HG03460 (cell line): Measurements from ENCODE around the gene ME3.

Experiments
- ATAC-seq: cut with Tn5 transposase; IDR thresholded peaks from one replicate; pipeline ENCODE4 v1.9.1; 2021; ENCODE audit not compliant: unreplicated experiment

Gene ME3

GRCh38 chr11:86497310-86497709, 175.1 kb downstream of the ME3 start:
- no peak for ATAC-seq

GRCh38 chr11:86495351-86495750, 177.1 kb downstream of the ME3 start:
- ATAC-seq = no peak

GRCh38 chr11:86492370-86493010, 179.9 kb downstream of the ME3 start:
- no peak for ATAC-seq

- ATAC-seq = no peak
Measured at GRCh38 chr11:86491027-86491426, 181.4 kb downstream of the ME3 start.

GRCh38 chr11:86490582-86490981, 181.8 kb downstream of the ME3 start:
- ATAC-seq = no peak

GRCh38 chr11:86489442-86489841, 183.0 kb downstream of the ME3 start:
- no peak for ATAC-seq

- no peak for ATAC-seq
Measured at GRCh38 chr11:86488553-86488952, 183.9 kb downstream of the ME3 start.

GRCh38 chr11:86487671-86488070, 184.7 kb downstream of the ME3 start:
- ATAC-seq = no peak

- ATAC-seq = no peak
Measured at GRCh38 chr11:86486261-86487030, 186.0 kb downstream of the ME3 start.

GRCh38 chr11:86484795-86485166, 187.6 kb downstream of the ME3 start:
- no peak for ATAC-seq

GRCh38 chr11:86483940-86484794, 188.2 kb downstream of the ME3 start:
- ATAC-seq = no peak

- ATAC-seq = no peak
Measured at GRCh38 chr11:86483610-86483939, 188.8 kb downstream of the ME3 start.

- no peak for ATAC-seq
Measured at GRCh38 chr11:86482692-86483091, 189.7 kb downstream of the ME3 start.

GRCh38 chr11:86481399-86481798, 191.0 kb downstream of the ME3 start:
- ATAC-seq = no peak

- no peak for ATAC-seq
Measured at GRCh38 chr11:86478348-86478747, 194.1 kb downstream of the ME3 start.

GRCh38 chr11:86477495-86478155, 194.8 kb downstream of the ME3 start:
- no peak for ATAC-seq

GRCh38 chr11:86476109-86476861, 196.1 kb downstream of the ME3 start:
- no peak for ATAC-seq

GRCh38 chr11:86475027-86475426, 197.4 kb downstream of the ME3 start:
- ATAC-seq = no peak

- ATAC-seq = no peak
Measured at GRCh38 chr11:86473991-86474833, 198.2 kb downstream of the ME3 start.
